Measurements from ENCODE around the gene SP6. TPM values are rescaled to one million over a fixed set of nuclear protein-coding genes. Genes with fewer than 3 reads are reported as not detected.

The SP6 gene
- total RNA-seq, 2 donors from 2014 or later, result not detected

DNA sequence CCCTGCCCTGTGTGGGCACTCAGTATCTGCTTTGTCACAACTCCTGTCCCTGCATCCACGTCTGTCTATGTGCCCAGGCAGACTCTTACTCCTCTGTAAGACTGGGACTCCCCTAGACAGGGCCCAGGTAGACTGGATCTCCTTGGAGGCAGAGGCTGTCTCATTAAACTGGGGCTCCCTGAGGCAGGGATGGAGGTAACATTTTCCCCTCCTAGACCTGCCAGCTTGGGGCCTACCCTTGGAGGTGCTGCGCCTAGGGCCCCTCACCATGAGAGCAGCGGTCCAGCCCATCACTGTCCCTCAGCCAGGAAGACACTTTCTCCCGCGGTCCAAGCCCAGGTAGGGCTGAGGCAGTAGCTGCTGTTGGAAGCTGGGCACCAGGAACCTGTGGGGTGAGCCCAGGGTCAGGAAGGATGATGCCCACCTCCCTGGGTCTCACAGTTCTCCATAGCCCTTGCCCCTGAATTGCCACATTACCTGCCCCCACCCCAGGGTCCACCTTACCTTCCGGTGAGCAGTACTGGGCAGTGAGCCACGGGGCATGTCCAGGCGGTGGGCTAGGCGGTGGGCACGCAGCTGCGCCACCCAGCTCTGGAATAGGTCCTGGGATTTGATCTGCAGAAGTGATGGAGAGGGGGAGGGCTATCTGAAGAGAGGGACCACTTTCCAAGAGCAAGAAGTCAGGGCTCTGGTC, 32.8 kb downstream of the SP6 start:
- no peaks in the 10 kb centered on the region for H3K27me3 ChIP-seq (replicated peaks; ENCODE audit: insufficient read depth)
- no peak for ATAC-seq (ENCODE audit: insufficient number of reproducible peaks, low FRiP score, low read depth)
- peaks cover 42% of the 10 kb centered on the region for H3K36me3 ChIP-seq
- H3K27ac ChIP-seq, result no peak overlapping the region
- DNase-seq (ENCODE audit: low spot score), result no peak
- H3K4me1 ChIP-seq (ENCODE audit: control insufficient read depth in 1 of 2, low read depth in 2 of 2), result peaks cover 11 to 20% of the 10 kb centered on the region in 2 donors
- no peaks in the 10 kb centered on the region for H3K9me3 ChIP-seq
- TF ChIP-seq, protein P1, sequence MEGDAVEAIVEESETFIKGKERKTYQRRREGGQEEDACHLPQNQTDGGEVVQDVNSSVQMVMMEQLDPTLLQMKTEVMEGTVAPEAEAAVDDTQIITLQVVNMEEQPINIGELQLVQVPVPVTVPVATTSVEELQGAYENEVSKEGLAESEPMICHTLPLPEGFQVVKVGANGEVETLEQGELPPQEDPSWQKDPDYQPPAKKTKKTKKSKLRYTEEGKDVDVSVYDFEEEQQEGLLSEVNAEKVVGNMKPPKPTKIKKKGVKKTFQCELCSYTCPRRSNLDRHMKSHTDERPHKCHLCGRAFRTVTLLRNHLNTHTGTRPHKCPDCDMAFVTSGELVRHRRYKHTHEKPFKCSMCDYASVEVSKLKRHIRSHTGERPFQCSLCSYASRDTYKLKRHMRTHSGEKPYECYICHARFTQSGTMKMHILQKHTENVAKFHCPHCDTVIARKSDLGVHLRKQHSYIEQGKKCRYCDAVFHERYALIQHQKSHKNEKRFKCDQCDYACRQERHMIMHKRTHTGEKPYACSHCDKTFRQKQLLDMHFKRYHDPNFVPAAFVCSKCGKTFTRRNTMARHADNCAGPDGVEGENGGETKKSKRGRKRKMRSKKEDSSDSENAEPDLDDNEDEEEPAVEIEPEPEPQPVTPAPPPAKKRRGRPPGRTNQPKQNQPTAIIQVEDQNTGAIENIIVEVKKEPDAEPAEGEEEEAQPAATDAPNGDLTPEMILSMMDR (IDR thresholded peaks at IDR 0.05), result no peak
- H3K4me3 ChIP-seq, result no peak overlapping the region

DNA sequence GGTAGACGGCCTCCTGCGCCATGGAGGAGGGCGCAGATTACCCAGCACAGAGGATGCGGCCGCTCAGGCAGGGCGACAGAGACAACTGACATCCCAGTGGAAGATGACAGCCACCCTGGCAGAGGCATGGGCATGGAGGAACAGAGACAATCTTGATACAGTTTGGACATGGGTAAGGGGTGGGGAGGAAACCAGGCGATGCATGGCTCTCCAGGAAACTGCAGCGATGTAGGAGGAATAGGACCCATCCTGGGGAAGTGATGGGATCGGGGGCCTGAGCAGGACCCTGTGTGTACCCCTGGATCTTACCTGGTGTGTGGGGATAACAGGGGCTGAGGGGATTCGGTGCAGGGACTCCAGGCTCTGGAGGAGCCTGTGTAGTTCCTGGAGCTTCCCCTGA, 34.0 kb downstream of the SP6 start:
- Histone ChIP-seq H3K27ac (no peak overlapping the region), H3K36me3 (peaks cover 42% of the 10 kb centered on the region), H3K9me3 (no peaks in the 10 kb centered on the region), H3K4me3 (no peak overlapping the region), H3K27me3 (replicated peaks; ENCODE audit: insufficient read depth) (no peaks in the 10 kb centered on the region), H3K4me1 (ENCODE audit: control insufficient read depth in 1 of 2, low read depth in 2 of 2) (peaks cover 8 to 13% of the 10 kb centered on the region in 2 donors)
- no peak for DNase-seq (ENCODE audit: low spot score)
- no peak for ATAC-seq (ENCODE audit: insufficient number of reproducible peaks, low FRiP score, low read depth)
- TF ChIP-seq, protein P1 (IDR thresholded peaks at IDR 0.05), result no peak

DNA sequence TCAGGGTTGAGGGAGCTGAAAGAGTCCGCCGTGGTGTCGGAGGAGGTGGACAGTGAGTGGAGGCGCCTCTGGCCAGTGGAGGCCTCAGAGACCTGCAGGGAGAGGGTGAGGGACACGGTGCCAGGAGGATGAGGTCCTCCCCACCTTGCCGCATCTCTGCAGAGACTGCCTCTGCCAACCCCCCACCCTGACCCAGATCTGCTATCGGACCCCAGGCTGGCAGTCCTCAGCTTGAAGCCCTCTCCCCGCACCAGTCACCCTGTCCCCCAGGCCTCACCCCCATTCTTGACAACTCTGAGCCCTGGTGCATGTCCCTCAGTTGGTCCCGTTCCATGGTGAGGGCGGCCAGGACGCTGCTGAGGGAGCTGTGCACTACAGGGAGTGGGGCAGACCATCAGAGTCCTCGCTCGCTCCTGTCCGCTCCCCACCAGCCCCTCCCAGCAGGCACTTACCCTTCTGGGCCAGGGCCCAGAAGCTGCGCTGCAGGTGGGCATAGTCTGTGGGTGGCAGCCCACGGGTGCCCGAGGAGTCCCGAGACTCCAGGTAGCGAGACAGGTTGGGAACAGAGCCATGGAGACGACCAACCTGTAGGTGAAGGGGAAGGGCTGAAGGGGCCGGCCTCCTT, 34.7 kb downstream of the SP6 start:
- H3K36me3 ChIP-seq, result peaks cover 42% of the 10 kb centered on the region
- TF ChIP-seq, protein P1 (IDR thresholded peaks at IDR 0.05), result no peak
- H3K9me3 ChIP-seq, result no peaks in the 10 kb centered on the region
- no peak overlapping the region for H3K4me3 ChIP-seq
- H3K27me3 ChIP-seq (replicated peaks; ENCODE audit: insufficient read depth), result no peaks in the 10 kb centered on the region
- H3K27ac ChIP-seq, result no peak overlapping the region
- DNase-seq (ENCODE audit: low spot score), result no peak
- ATAC-seq (ENCODE audit: insufficient number of reproducible peaks, low FRiP score, low read depth), result no peak
- peaks cover 6 to 9% of the 10 kb centered on the region in 2 donors for H3K4me1 ChIP-seq (ENCODE audit: control insufficient read depth in 1 of 2, low read depth in 2 of 2)

DNA sequence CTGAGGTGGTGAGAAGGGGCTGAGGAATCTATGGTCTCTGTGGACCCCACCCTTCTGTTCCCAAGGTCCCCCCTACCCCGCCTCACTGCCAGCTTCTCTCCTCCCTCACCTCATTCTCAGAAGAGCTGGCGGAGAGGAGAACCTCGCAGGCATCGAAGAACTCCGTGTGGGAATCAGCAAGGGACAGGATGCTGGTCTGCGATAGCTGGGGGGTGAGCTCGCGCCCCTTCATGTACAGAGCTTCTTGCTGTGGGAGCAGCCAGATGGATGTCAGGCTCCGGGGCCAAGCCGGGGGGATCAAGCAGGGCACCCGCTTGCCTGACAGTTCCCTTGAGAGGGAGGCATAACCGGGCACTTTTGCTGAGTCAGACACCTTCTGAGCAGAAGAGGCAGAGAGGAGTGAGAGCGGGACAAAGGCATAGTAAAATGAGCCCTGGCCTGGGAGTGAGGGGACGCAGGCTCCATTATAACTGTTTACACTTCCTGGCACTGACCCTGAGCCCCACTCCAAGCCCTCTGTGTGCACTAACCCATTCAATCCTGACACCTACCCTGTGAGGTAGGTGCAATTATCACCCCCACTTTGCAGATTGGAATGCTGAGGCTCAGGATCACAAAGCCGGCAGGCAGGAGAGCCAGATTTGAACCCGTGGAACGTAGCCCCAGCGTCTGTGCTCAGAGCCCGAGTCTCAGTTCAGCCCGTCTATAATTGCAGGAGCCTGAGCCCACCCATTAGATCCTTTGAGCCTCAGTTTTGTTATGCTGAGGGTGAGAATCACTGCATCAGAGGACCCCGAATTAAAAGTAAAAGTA, 35.7 kb downstream of the SP6 start:
- no peak for DNase-seq (ENCODE audit: low spot score)
- no peak for ATAC-seq (ENCODE audit: insufficient number of reproducible peaks, low FRiP score, low read depth)
- TF ChIP-seq, protein P1 (IDR thresholded peaks at IDR 0.05), result no peak

DNA sequence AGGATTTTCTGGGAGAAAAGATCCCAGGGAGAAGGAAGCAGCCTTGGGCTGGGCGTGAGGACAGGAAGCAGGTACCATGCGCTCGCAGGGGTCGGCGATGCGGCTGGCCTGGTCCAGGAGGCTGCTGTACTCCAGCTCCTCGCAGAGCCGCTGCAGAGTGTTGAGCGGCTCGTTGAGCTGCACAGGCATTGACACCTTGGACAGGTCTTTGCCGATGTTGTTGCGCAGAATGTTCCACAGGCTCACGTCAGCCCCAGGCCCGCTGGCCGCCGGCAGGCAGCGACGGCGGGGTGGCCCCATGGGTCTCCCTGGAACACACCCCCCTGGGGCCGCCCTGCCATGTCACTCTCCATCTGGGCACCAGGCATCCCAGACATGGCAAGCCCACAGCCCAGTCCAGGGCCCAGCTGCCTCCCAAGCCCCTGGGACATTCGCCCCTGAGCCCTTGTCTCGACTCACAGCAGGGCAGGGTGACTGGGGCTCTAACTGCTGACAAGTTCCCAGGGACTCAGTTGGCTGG, 37.4 kb downstream of the SP6 start:
- no peak overlapping the region for H3K27ac ChIP-seq
- peaks cover 41% of the 10 kb centered on the region for H3K36me3 ChIP-seq
- H3K9me3 ChIP-seq, result no peaks in the 10 kb centered on the region
- ATAC-seq (ENCODE audit: insufficient number of reproducible peaks, low FRiP score, low read depth), result no peak
- no peak overlapping the region for H3K4me3 ChIP-seq
- peaks cover 0 to 16% of the 10 kb centered on the region in 2 donors for H3K4me1 ChIP-seq (ENCODE audit: control insufficient read depth in 1 of 2, low read depth in 2 of 2)
- TF ChIP-seq, protein P1 (IDR thresholded peaks at IDR 0.05), result no peak
- H3K27me3 ChIP-seq (replicated peaks; ENCODE audit: insufficient read depth), result no peaks in the 10 kb centered on the region
- DNase-seq (ENCODE audit: low spot score), result no peak

More for the DNA sequence above, 35.7 kb downstream of the SP6 start:
- Histone ChIP-seq H3K36me3 (peaks cover 42% of the 10 kb centered on the region), H3K9me3 (no peaks in the 10 kb centered on the region), H3K27ac (no peak overlapping the region), H3K4me3 (no peak overlapping the region), H3K4me1 (ENCODE audit: control insufficient read depth in 1 of 2, low read depth in 2 of 2) (peaks cover 0 to 6% of the 10 kb centered on the region in 2 donors), H3K27me3 (replicated peaks; ENCODE audit: insufficient read depth) (no peaks in the 10 kb centered on the region)
